Fibroblast of the aortic adventitia (primary cell): Measurements from ENCODE around the gene SRL. TPM values are rescaled to one million over a fixed set of nuclear protein-coding genes. Genes with fewer than 3 reads are reported as not detected.
A peak's percentile ranks its signal among the peaks of the same experiment; 100 is the strongest.

Experiments
- DNase-seq: peaks from one replicate; pipeline ENCODE4 v3.0.0-alpha.2; 2010; ENCODE audit warnings: low read depth
- H3K4me3 ChIP-seq: 2 replicates; pipeline ENCODE4 v1.5.1; 2011; ENCODE audit warnings: low read depth, mild to moderate bottlenecking, control low read depth, low read length, moderate library complexity
- total RNA-seq: library from RNA; depleted of rRNA; stranded (reverse); fragments of >200 nt; gene quantifications from 2 replicates; pipeline ENCODE4 v1.2.3, GENCODE V29; 2012; ENCODE audit warnings: low replicate concordance
- TF ChIP-seq, protein P1 (sequence below): IDR thresholded peaks from 2 replicates; pipeline ENCODE4 v1.5.1; 2011; ENCODE audit warnings: mild to moderate bottlenecking, low read length, control low read depth, inconsistent platforms; ENCODE audit not compliant: insufficient read depth

SRL gene
- total RNA-seq, result 0.09 and 0.25 TPM in 2 replicates

DNA sequence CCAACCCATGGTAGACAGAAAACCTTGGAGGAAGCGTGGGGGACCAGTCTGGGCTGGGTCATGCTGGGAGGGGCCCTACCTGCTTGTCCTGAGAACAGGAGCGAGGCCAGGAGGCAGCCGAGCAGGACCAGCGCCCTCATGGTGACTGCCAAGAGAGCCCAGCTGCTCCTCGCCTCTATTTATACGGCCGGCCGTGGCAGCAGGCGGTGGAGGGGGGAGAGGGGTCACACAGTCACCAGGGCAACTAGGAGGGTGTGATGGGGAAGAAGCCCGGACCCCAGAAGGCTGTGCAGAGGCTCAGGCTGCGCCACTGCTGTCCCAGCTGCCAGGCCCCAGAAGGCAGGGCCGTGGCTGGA is at the start of gene SRL:
TSS of gene SRL (minus strand) at position 153 of the 356 bp plus-strand sequence. CDS start at position 140, 13 bp downstream.
- TF ChIP-seq, protein P1, sequence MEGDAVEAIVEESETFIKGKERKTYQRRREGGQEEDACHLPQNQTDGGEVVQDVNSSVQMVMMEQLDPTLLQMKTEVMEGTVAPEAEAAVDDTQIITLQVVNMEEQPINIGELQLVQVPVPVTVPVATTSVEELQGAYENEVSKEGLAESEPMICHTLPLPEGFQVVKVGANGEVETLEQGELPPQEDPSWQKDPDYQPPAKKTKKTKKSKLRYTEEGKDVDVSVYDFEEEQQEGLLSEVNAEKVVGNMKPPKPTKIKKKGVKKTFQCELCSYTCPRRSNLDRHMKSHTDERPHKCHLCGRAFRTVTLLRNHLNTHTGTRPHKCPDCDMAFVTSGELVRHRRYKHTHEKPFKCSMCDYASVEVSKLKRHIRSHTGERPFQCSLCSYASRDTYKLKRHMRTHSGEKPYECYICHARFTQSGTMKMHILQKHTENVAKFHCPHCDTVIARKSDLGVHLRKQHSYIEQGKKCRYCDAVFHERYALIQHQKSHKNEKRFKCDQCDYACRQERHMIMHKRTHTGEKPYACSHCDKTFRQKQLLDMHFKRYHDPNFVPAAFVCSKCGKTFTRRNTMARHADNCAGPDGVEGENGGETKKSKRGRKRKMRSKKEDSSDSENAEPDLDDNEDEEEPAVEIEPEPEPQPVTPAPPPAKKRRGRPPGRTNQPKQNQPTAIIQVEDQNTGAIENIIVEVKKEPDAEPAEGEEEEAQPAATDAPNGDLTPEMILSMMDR, result no peak
- H3K4me3 ChIP-seq, result no peak within 1 kb of the TSS
- DNase-seq, result no peak

DNA sequence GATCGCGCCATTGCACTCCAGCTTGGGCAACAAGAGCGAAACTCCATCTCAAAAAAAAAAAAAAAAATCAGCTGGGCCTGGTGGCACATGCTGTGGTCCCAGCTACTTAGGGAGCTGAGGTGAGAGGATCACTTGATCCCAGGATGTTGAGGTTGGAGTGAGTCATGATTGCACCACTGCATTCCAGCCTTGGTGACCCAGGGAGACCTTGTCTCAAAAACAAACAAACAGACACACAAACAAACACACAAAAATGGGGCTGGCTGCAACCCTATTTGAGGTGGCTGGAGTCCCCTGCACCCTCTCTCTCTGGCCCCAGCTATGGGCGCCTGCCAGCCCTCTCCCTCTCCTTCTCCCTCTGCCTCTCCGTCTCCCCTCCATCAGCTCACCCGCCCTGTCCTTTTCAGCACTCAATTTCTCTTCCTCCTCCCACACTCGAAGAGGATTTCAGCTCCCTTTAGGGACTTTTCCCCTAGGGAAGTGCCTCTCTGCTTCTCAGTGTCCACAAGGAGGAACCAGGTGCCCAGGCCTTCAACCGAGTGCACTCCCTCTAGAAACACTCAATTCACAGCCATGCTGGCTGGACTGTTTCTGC is 48.5 kb upstream of the SRL start:
- DNase-seq, result peak; percentile 51
- TF ChIP-seq, protein P1, result peak; percentile 34

DNA sequence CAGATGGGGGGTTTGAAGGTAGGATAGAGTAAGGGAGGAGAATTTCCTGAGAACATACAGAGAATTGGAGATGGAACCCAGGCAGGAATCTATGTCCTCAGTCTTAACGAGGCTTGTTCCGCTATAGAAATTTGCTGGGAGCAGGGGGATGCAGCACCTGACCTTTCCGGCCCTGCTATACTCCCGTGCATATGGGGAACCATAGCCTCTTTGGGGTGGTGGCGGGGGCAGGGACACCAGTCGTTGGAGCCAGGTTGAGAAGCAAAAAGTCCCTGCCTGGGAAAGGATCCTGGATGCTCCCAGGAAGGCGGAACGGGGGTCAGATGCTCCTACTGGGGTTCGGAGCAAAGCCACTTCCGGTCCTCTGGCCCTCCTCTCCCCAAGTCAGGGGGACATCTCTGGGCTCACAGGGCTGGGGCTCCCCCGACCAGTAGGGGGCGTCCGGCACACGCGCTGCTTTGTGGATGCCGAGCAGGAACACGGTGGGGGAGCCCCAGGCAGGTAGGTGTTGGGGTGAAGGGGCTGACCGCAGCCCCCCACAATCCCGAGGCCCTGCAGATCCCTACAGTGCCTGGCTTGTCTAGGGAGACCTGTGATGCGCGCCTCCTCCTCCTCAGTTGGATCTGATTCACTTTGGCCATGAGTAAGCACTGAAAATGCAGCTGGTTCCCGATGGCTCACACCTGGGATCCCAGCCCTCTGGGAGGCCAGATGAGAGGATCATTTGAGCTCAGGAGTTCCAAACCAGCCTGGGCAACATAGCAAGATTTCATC is 46.5 kb upstream of the SRL start:
- peak; percentile 54 for DNase-seq
- TF ChIP-seq, protein P1, result peak; percentile 97
- H3K4me3 ChIP-seq, result no peak overlapping the region

More for the DNA sequence above, 48.5 kb upstream of the SRL start:
- H3K4me3 ChIP-seq, result no peak overlapping the region

GRCh38 chr16:4285167-4285566 is 43.3 kb upstream of the SRL start:
- no peak for DNase-seq
- H3K4me3 ChIP-seq, result no peak overlapping the region
- TF ChIP-seq, protein P1, result no peak

GRCh38 chr16:4283939-4284338 is 42.1 kb upstream of the SRL start:
- TF ChIP-seq, protein P1, result no peak
- no peak for DNase-seq
- no peak overlapping the region for H3K4me3 ChIP-seq

- H3K4me3 ChIP-seq, result no peak overlapping the region
- TF ChIP-seq, protein P1, result no peak
- DNase-seq, result no peak
These were observed 41.6 kb upstream of the SRL start for GRCh38 chr16:4283441-4283840.
